ENCODE results near the gene ZMAT5.

DNA sequence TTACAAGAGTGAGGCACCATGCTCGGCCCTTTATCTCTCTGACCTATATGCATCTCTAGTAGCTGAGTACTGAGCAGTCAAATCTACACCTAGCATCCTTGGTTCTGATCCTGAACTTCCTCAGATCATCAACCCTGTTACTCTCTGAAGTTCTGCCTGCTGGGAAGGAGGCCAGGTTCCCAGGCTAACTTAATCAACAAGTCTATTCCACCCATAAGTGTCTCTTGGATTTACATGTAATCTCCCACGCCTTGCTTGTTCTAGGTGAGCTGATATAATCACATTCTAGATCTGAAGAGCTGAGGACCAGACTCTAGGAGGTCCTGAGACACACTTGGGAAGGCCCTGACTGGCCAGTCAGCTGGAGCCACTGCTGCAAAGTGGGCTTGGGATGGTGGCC lies 24.9 kb downstream of the ZMAT5 start:
- no peak for TF ChIP-seq EZH2 (optimal IDR thresholded peaks at IDR 0.05; ENCODE audit: low read depth, low read length)
- no peak for TF ChIP-seq EZH2phosphoT487 (IDR thresholded peaks at IDR 0.05; ENCODE audit: low read length)

All from MM.1S (cell line).